OCI-LY1 (cell line): ENCODE data around the gene CTBP2.

Source experiments
- H2AFZ ChIP-seq: fragments of 200-600 bp; sonication (generic), shearing (Covaris generic); 2 replicates; pipeline ENCODE4 v1.6.0; 2014; ENCODE audit warnings: antibody characterized with exemption, mild to moderate bottlenecking, low read length
- H3F3A ChIP-seq: fragments of 200-600 bp; sonication (generic), shearing (Covaris generic); 2 replicates; pipeline ENCODE4 v1.6.0; 2014; ENCODE audit warnings: mild to moderate bottlenecking, antibody characterized with exemption, low read length, moderate library complexity; ENCODE audit not compliant: insufficient read depth
- H3K27ac ChIP-seq: fragments of 200-600 bp; sonication (generic); 2 replicates; pipeline ENCODE4 v1.5.1; 2014; ENCODE audit warnings: low read length, mixed run types, mild to moderate bottlenecking, low read depth; ENCODE audit not compliant: poor library complexity, severe bottlenecking
- H3K27me3 ChIP-seq: fragments of 200-600 bp; sonication (generic); 2 replicates; pipeline ENCODE4 v1.6.0; 2014; ENCODE audit warnings: antibody characterized with exemption, mild to moderate bottlenecking, low read length, moderate library complexity; ENCODE audit not compliant: insufficient read depth
- H3K36me3 ChIP-seq: fragments of 200-600 bp; sonication (generic); 2 replicates; pipeline ENCODE4 v1.6.1; 2014; ENCODE audit warnings: mild to moderate bottlenecking, antibody characterized with exemption, low read length, moderate library complexity, mixed read lengths; ENCODE audit not compliant: insufficient read depth
- H3K4me1 ChIP-seq: fragments of 200-600 bp; sonication (generic); 2 replicates; pipeline ENCODE4 v1.5.1; 2014; ENCODE audit warnings: mild to moderate bottlenecking, low read length, moderate library complexity; ENCODE audit not compliant: insufficient read depth, severe bottlenecking
- H3K4me2 ChIP-seq: fragments of 200-600 bp; sonication (generic), shearing (Covaris generic); 2 replicates; pipeline ENCODE4 v1.6.1; 2014; ENCODE audit warnings: low read length
- H3K4me3 ChIP-seq: fragments of 200-600 bp; sonication (generic); 2 replicates; pipeline ENCODE4 v1.5.1; 2014; ENCODE audit warnings: low read length, low read depth, mild to moderate bottlenecking, mixed read lengths; ENCODE audit not compliant: poor library complexity, severe bottlenecking
- H3K79me2 ChIP-seq: fragments of 200-600 bp; shearing (Covaris generic); 2 replicates; pipeline ENCODE4 v1.6.1; 2016; ENCODE audit warnings: mixed run types, low read length, mixed read lengths; ENCODE audit not compliant: insufficient read depth
- H3K9ac ChIP-seq: fragments of 200-600 bp; sonication (generic), shearing (Covaris generic); 2 replicates; pipeline ENCODE4 v1.6.1; 2014; ENCODE audit warnings: mild to moderate bottlenecking, low read length, mixed read lengths
- H3K9me2 ChIP-seq: fragments of 200-600 bp; sonication (generic), shearing (Covaris generic); 2 replicates; pipeline ENCODE4 v1.6.1; 2014; ENCODE audit warnings: low read depth, mild to moderate bottlenecking, low read length, mixed read lengths
- H3K9me3 ChIP-seq: fragments of 200-600 bp; shearing (Covaris generic); 2 replicates; pipeline ENCODE4 v1.6.1; 2014; ENCODE audit warnings: low read length, mixed read lengths
- H4K20me1 ChIP-seq: fragments of 200-600 bp; sonication (generic), shearing (Covaris generic); 2 replicates; pipeline ENCODE4 v1.6.0; 2016; ENCODE audit warnings: mild to moderate bottlenecking, low read length; ENCODE audit not compliant: insufficient read depth
- EZH2 ChIP-seq: fragments of 200-600 bp; sonication (generic), shearing (Covaris generic); IDR thresholded peaks from 2 replicates; pipeline ENCODE4 v1.8.0; 2017; ENCODE audit warnings: borderline replicate concordance, mixed run types, mild to moderate bottlenecking, antibody characterized with exemption, low read length, moderate library complexity, mixed read lengths
- TF ChIP-seq, protein P1 (sequence below): fragments of 200-600 bp; sonication (generic), shearing (Covaris generic); IDR thresholded peaks from 2 replicates; pipeline ENCODE4 v1.5.1; 2017; ENCODE audit warnings: mild to moderate bottlenecking, antibody characterized with exemption, low read length, moderate library complexity, mixed read lengths

Gene CTBP2

DNA sequence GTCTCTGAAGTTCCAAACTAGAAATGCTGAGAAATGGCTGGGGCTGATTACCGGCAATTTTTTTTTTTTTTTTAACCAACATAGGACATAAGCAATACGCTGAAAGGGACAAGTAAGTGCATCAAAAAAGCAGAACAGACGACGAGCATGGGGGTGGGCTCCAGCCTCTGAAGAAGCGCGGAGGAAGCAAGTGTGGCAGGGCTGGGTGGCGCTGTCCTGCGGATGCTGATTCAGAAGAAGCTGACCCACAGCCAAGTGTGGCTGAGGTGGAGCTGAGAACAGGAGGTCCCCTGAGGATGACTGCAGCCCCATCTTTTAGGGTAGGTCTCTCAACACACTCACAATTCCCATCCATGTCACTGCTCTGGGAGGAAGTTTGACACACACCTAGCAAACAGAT is 65.6 kb downstream of the CTBP2 start:
- TF ChIP-seq, protein P1, sequence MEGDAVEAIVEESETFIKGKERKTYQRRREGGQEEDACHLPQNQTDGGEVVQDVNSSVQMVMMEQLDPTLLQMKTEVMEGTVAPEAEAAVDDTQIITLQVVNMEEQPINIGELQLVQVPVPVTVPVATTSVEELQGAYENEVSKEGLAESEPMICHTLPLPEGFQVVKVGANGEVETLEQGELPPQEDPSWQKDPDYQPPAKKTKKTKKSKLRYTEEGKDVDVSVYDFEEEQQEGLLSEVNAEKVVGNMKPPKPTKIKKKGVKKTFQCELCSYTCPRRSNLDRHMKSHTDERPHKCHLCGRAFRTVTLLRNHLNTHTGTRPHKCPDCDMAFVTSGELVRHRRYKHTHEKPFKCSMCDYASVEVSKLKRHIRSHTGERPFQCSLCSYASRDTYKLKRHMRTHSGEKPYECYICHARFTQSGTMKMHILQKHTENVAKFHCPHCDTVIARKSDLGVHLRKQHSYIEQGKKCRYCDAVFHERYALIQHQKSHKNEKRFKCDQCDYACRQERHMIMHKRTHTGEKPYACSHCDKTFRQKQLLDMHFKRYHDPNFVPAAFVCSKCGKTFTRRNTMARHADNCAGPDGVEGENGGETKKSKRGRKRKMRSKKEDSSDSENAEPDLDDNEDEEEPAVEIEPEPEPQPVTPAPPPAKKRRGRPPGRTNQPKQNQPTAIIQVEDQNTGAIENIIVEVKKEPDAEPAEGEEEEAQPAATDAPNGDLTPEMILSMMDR, result no peak
- no peak for TF ChIP-seq EZH2
- H3K9me3 ChIP-seq, result no peaks in the 10 kb centered on the region
- no peaks in the 10 kb centered on the region for H3K4me1 ChIP-seq
- no peak overlapping the region for H3K4me3 ChIP-seq
- H3K79me2 ChIP-seq, result no peaks in the 10 kb centered on the region
- H3K9ac ChIP-seq, result no peak overlapping the region
- H4K20me1 ChIP-seq, result no peaks in the 10 kb centered on the region
- no peaks in the 10 kb centered on the region for H3K36me3 ChIP-seq
- no peak overlapping the region for H2AFZ ChIP-seq
- no peaks in the 10 kb centered on the region for H3K9me2 ChIP-seq
- H3F3A ChIP-seq, result no peaks in the 10 kb centered on the region
- H3K27me3 ChIP-seq, result no peaks in the 10 kb centered on the region
- no peak overlapping the region for H3K27ac ChIP-seq
- no peak overlapping the region for H3K4me2 ChIP-seq

DNA sequence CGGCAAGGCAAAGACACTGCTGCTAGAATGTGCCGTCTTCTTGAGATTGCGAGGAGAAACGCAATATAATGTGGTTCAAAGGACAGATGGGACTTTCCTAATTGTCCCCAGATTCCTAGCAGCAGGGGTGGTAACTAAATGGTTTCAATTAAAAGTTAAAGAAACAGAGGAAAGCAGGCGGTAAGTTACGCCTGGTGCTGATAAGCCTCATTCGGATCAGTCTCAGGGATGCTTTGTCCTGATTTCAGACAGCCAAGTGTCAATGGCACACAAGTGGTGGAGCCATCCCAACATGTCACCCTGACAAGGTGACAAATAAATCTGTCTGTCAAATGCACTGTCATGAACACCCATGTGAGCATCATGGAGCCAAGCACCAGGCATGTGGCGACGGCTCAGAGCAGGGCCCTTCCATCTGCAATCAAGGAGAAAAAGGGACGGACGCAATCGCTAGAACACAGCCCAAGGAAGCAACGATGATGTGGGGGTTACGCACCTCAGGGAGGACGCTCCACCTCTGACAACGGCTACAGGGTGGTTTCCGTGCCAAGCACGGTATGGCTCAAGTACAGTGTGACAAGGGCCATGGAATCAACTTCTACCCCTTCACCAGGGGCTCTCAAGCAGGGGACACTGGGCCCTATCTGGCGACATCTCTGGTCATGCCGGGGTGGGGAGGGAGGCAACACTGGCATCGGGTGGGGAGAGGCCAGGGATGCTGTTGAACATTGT is 66.2 kb downstream of the CTBP2 start:
- Histone ChIP-seq H3K4me3 (no peak overlapping the region), H3K9me3 (no peaks in the 10 kb centered on the region), H3K79me2 (no peaks in the 10 kb centered on the region), H3K27me3 (no peaks in the 10 kb centered on the region), H3K4me2 (no peak overlapping the region), H3K36me3 (no peaks in the 10 kb centered on the region), H4K20me1 (no peaks in the 10 kb centered on the region), H3K27ac (no peak overlapping the region), H3K9me2 (no peaks in the 10 kb centered on the region), H3K9ac (no peak overlapping the region), H3F3A (no peaks in the 10 kb centered on the region), H3K4me1 (no peaks in the 10 kb centered on the region), H2AFZ (no peak overlapping the region)
- TF ChIP-seq, protein P1, result no peak
- TF ChIP-seq EZH2, result no peak

DNA sequence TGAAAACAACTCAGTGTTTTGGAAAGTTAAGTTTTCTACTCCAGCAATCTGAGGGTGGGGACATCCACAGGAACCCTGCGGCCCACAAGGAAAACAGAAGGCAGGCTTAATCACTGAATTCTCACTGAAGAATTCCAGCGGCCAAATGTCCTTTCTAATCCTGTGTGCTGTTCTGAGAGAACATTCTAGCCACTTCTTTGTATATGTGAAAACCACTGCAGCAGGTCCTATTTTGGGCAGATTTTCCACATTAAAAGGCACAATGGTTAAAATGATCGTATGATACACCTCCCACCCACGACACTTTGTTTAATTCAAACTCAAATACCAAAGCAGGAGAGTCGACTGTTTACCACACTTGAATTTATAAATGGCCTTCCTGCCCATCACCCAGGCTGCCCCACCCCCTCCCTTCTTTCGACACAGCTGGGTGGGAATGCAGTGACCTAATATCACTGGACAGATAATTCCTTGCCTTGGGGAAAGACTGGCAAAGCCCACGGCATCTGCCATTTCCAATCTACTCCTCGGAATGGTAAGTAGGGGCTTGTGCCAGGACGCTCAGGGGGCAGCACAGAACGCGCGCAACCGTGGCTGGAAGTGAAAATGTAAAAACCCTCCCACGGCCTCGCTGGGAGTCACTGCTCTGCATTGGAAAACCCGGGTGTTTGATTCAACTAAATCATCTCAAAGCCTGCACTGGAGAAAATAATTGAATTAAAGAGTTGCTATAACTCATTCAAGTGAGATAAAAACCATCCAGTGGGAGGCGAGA is 67.0 kb downstream of the CTBP2 start:
- TF ChIP-seq EZH2, result no peak
- TF ChIP-seq, protein P1, result no peak
- no peaks in the 10 kb centered on the region for H3F3A ChIP-seq
- H3K27me3 ChIP-seq, result no peaks in the 10 kb centered on the region
- H3K79me2 ChIP-seq, result no peaks in the 10 kb centered on the region
- H3K27ac ChIP-seq, result no peak overlapping the region
- H3K4me3 ChIP-seq, result no peak overlapping the region
- no peaks in the 10 kb centered on the region; the same call in 1 of the 2 replicates for H4K20me1 ChIP-seq
- H3K9ac ChIP-seq, result no peak overlapping the region
- no peaks in the 10 kb centered on the region for H3K4me1 ChIP-seq
- H3K9me3 ChIP-seq, result no peaks in the 10 kb centered on the region
- H3K36me3 ChIP-seq, result no peaks in the 10 kb centered on the region
- no peak overlapping the region for H2AFZ ChIP-seq
- no peak overlapping the region for H3K4me2 ChIP-seq
- no peaks in the 10 kb centered on the region for H3K9me2 ChIP-seq
